ENCODE measurements around the gene DNMT3L.

DNA sequence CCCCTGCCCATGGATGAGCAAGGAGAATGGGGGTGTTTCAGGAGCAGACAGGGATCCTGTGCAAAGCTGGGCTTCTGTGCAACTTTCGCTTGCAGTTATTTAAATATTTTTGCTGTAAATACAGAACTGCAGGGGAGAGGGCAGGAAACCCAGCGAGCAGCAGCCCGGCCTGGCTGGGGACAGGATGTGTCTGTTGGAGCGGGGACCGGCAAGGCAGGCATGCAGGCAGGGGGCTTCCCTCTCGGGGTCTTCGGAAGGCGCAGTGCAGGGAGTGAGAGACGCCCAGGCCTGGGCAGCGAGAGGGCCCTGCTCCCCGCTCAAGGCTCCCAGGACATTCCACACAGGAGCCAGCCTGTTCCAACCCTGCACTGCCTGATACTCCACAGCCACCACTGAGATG, 22.3 kb upstream of the DNMT3L start:
- TF ChIP-seq, protein P1, sequence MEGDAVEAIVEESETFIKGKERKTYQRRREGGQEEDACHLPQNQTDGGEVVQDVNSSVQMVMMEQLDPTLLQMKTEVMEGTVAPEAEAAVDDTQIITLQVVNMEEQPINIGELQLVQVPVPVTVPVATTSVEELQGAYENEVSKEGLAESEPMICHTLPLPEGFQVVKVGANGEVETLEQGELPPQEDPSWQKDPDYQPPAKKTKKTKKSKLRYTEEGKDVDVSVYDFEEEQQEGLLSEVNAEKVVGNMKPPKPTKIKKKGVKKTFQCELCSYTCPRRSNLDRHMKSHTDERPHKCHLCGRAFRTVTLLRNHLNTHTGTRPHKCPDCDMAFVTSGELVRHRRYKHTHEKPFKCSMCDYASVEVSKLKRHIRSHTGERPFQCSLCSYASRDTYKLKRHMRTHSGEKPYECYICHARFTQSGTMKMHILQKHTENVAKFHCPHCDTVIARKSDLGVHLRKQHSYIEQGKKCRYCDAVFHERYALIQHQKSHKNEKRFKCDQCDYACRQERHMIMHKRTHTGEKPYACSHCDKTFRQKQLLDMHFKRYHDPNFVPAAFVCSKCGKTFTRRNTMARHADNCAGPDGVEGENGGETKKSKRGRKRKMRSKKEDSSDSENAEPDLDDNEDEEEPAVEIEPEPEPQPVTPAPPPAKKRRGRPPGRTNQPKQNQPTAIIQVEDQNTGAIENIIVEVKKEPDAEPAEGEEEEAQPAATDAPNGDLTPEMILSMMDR (IDR thresholded peaks at IDR 0.05): no peak
- no peak for TF ChIP-seq POLR2A (IDR thresholded peaks at IDR 0.05)

Data from body of pancreas (tissue), 4 donors.